ENCODE results near the gene PTPRN2.

The PTPRN2 gene

DNA sequence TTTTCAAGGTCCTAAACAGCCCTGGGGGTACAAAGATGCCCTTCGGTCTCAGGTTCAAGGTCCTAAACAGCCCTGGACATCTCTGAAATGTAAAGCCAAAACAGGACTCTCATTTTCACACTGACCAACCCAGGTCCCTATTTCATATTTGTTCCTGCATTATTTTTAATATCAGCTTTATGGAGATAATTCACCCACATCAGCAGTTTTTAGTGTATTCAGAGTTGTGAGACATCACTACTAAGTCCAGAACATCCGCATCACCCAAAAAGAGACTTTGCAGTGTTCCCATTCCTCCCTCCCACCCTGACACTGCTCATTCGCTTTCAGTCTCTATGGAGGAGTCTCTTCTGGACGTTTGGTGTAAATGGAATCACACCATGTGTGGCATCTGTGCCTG lies 420.2 kb downstream of the PTPRN2 start:
- no peak overlapping the region for H3K23ac ChIP-seq (ENCODE audit: low read depth, low read length, poor library complexity)
- H2BK12ac ChIP-seq (ENCODE audit: low read length): no peak overlapping the region
- H2AK5ac ChIP-seq (ENCODE audit: low read depth, low read length): no peak overlapping the region
- H2BK15ac ChIP-seq (ENCODE audit: low read length): no peak overlapping the region
- H3K36me3 ChIP-seq (replicated peaks in 1 of 2; ENCODE audit: control insufficient read depth in 2 of 2, insufficient read depth in 2 of 2, low read length in 2 of 2): no peaks in the 10 kb centered on the region
- no peak overlapping the region for H3K14ac ChIP-seq (ENCODE audit: low read length)
- no peak overlapping the region for H3K27ac ChIP-seq (replicated peaks; ENCODE audit: low read length)
- H3K18ac ChIP-seq (ENCODE audit: low read length): no peak overlapping the region
- no peak for DNase-seq (ENCODE audit: low spot score)
- H3K9me3 ChIP-seq (replicated peaks in 1 of 2; ENCODE audit: control insufficient read depth in 2 of 2, insufficient read depth in 1 of 2, low read depth in 1 of 2, low read length in 2 of 2): peaks cover 0 to 24% of the 10 kb centered on the region in 2 donors
- no peak overlapping the region for H4K8ac ChIP-seq (ENCODE audit: low read depth, low read length)
- no peaks in the 10 kb centered on the region for H3K79me1 ChIP-seq (ENCODE audit: low read depth, low read length)
- no peak overlapping the region for H4K91ac ChIP-seq (ENCODE audit: low read depth, low read length, poor library complexity)
- H2AFZ ChIP-seq (ENCODE audit: low read length): no peak overlapping the region
- no peak overlapping the region for H3K4me3 ChIP-seq (ENCODE audit: low read length in 2 of 2)
- H2BK5ac ChIP-seq (ENCODE audit: low read length): no peak overlapping the region
- H3K4me2 ChIP-seq (ENCODE audit: insufficient read depth, low read length, poor library complexity, severe bottlenecking): no peak overlapping the region
- H2BK120ac ChIP-seq (ENCODE audit: low read depth, low read length): no peak overlapping the region
- no peaks in the 10 kb centered on the region for H3K27me3 ChIP-seq (ENCODE audit: control insufficient read depth in 3 of 3, insufficient read depth in 3 of 3, low read depth in 1 of 3, low read length in 3 of 3)
- no peak overlapping the region for H3K9ac ChIP-seq (ENCODE audit: low read depth, low read length, poor library complexity)
- WGBS, 2 donors (ENCODE audit: extremely low coverage in 2 of 2, insufficient read length in 2 of 2, insufficient replicate concordance in 1 of 2): no CpG with 5 or more reads among the region's 4 CpGs
- no peak overlapping the region for H3K4ac ChIP-seq (ENCODE audit: low read length)
- no peaks in the 10 kb centered on the region for H3K4me1 ChIP-seq (ENCODE audit: control insufficient read depth in 2 of 2, insufficient read depth in 1 of 2, low read depth in 1 of 2, low read length in 2 of 2)

GRCh38 chr7:158166386-158167340 lies 421.0 kb downstream of the PTPRN2 start:
- H3K4ac ChIP-seq (ENCODE audit: low read length): no peak overlapping the region
- H3K9ac ChIP-seq (ENCODE audit: low read depth, low read length, poor library complexity): no peak overlapping the region
- no peaks in the 10 kb centered on the region for H3K79me1 ChIP-seq (ENCODE audit: low read depth, low read length)
- peak overlapping the region; percentile 70 for H4K8ac ChIP-seq (ENCODE audit: low read depth, low read length)
- H4K91ac ChIP-seq (ENCODE audit: low read depth, low read length, poor library complexity): peak overlapping the region; percentile 91
- H2BK120ac ChIP-seq (ENCODE audit: low read depth, low read length): no peak overlapping the region
- no peak overlapping the region for H2BK12ac ChIP-seq (ENCODE audit: low read length)
- H3K27me3 ChIP-seq (ENCODE audit: control insufficient read depth in 3 of 3, insufficient read depth in 3 of 3, low read depth in 1 of 3, low read length in 3 of 3): no peaks in the 10 kb centered on the region
- H2AK5ac ChIP-seq (ENCODE audit: low read depth, low read length): peak overlapping the region; percentile 15
- peak overlapping the region; percentile 65 for H3K14ac ChIP-seq (ENCODE audit: low read length)
- no peak overlapping the region for H3K27ac ChIP-seq (replicated peaks; ENCODE audit: low read length)
- H3K9me3 ChIP-seq (replicated peaks in 1 of 2; ENCODE audit: control insufficient read depth in 2 of 2, insufficient read depth in 1 of 2, low read depth in 1 of 2, low read length in 2 of 2): peaks cover 0 to 24% of the 10 kb centered on the region in 2 donors
- H3K23ac ChIP-seq (ENCODE audit: low read depth, low read length, poor library complexity): peak overlapping the region; percentile 62
- H2BK15ac ChIP-seq (ENCODE audit: low read length): no peak overlapping the region
- WGBS, 2 donors (ENCODE audit: extremely low coverage in 2 of 2, insufficient read length in 2 of 2, insufficient replicate concordance in 1 of 2): no CpG with 5 or more reads among the region's 41 CpGs
- no peaks in the 10 kb centered on the region for H3K36me3 ChIP-seq (replicated peaks in 1 of 2; ENCODE audit: control insufficient read depth in 2 of 2, insufficient read depth in 2 of 2, low read length in 2 of 2)
- no peak overlapping the region for H3K4me3 ChIP-seq (ENCODE audit: low read length in 2 of 2)
- H3K4me2 ChIP-seq (ENCODE audit: insufficient read depth, low read length, poor library complexity, severe bottlenecking): no peak overlapping the region
- no peak for DNase-seq (ENCODE audit: low spot score)
- H3K4me1 ChIP-seq (ENCODE audit: control insufficient read depth in 2 of 2, insufficient read depth in 1 of 2, low read depth in 1 of 2, low read length in 2 of 2): no peaks in the 10 kb centered on the region
- H2BK5ac ChIP-seq (ENCODE audit: low read length): no peak overlapping the region
- peak overlapping the region; percentile 63 for H3K18ac ChIP-seq (ENCODE audit: low read length)
- no peak overlapping the region for H2AFZ ChIP-seq (ENCODE audit: low read length)

DNA sequence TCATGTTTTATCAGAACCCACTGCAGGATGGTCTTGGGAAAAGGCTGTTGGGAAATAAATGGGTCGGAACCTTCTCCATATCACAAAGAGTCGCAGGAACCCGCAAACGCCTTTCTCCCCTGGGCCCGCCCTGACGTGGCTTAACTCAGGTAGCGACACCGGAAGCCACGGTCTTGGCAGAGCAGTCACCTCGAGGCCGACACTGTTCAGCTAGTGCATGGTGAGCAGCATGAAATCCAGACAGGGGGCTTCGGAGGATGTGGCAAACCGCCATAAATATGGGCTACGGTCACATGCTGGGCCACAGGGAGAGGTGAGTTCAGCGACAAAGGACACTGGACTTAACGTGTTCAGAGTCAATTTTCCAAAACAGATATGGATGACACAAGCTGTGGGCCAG lies 421.9 kb downstream of the PTPRN2 start:
- no CpG with 5 or more reads among the region's 16 CpGs for WGBS, 2 donors (ENCODE audit: extremely low coverage in 2 of 2, insufficient read length in 2 of 2, insufficient replicate concordance in 1 of 2)
- Histone ChIP-seq H2AFZ (ENCODE audit: low read length) (no peak overlapping the region), H2BK5ac (ENCODE audit: low read length) (no peak overlapping the region), H3K14ac (ENCODE audit: low read length) (no peak overlapping the region), H3K27me3 (ENCODE audit: control insufficient read depth in 3 of 3, insufficient read depth in 3 of 3, low read depth in 1 of 3, low read length in 3 of 3) (no peaks in the 10 kb centered on the region), H3K9me3 (replicated peaks in 1 of 2; ENCODE audit: control insufficient read depth in 2 of 2, insufficient read depth in 1 of 2, low read depth in 1 of 2, low read length in 2 of 2) (peaks cover 0 to 26% of the 10 kb centered on the region in 2 donors), H2AK5ac (ENCODE audit: low read depth, low read length) (no peak overlapping the region), H3K4me2 (ENCODE audit: insufficient read depth, low read length, poor library complexity, severe bottlenecking) (no peak overlapping the region), H3K9ac (ENCODE audit: low read depth, low read length, poor library complexity) (no peak overlapping the region), H3K23ac (ENCODE audit: low read depth, low read length, poor library complexity) (no peak overlapping the region), H3K79me1 (ENCODE audit: low read depth, low read length) (no peaks in the 10 kb centered on the region), H3K18ac (ENCODE audit: low read length) (no peak overlapping the region), H4K91ac (ENCODE audit: low read depth, low read length, poor library complexity) (no peak overlapping the region), H3K4me3 (ENCODE audit: low read length in 2 of 2) (peak overlapping the region in 1 of 2 donors; percentile 11), H3K36me3 (replicated peaks in 1 of 2; ENCODE audit: control insufficient read depth in 2 of 2, insufficient read depth in 2 of 2, low read length in 2 of 2) (no peaks in the 10 kb centered on the region), H4K8ac (ENCODE audit: low read depth, low read length) (no peak overlapping the region), H3K27ac (replicated peaks; ENCODE audit: low read length) (no peak overlapping the region), H2BK120ac (ENCODE audit: low read depth, low read length) (no peak overlapping the region), H2BK15ac (ENCODE audit: low read length) (no peak overlapping the region), H3K4ac (ENCODE audit: low read length) (no peak overlapping the region), H3K4me1 (ENCODE audit: control insufficient read depth in 2 of 2, insufficient read depth in 1 of 2, low read depth in 1 of 2, low read length in 2 of 2) (no peaks in the 10 kb centered on the region), H2BK12ac (ENCODE audit: low read length) (no peak overlapping the region)
- no peak for DNase-seq (ENCODE audit: low spot score)
